ENCODE results near the gene NRSN2.

Gene NRSN2

GRCh38 chr20:404088-404487 is 57.2 kb downstream of the NRSN2 start:
- Histone ChIP-seq H3K4me2 (ENCODE audit: low read length) (no peak overlapping the region), H3K18ac (ENCODE audit: low read length) (no peak overlapping the region), H4K12ac (ENCODE audit: low read depth, low read length) (no peak overlapping the region), H3K4ac (ENCODE audit: low read depth, low read length) (no peak overlapping the region), H2BK120ac (ENCODE audit: insufficient read depth, low read length, poor library complexity) (no peak overlapping the region), H3K27ac (ENCODE audit: low read depth, low read length) (no peak overlapping the region), H3K36me3 (ENCODE audit: control insufficient read depth in 1 of 2, insufficient read depth in 2 of 2, low read length in 2 of 2) (no peaks in the 10 kb centered on the region), H3K23ac (ENCODE audit: low read length) (no peak overlapping the region), H3K79me2 (ENCODE audit: control insufficient read depth, insufficient read depth, low read length, poor library complexity) (peaks cover 9% of the 10 kb centered on the region), H4K91ac (ENCODE audit: low read depth, low read length) (no peak overlapping the region), H2AK5ac (ENCODE audit: low read length) (no peak overlapping the region), H3K4me1 (ENCODE audit: control insufficient read depth in 1 of 2, insufficient read depth in 2 of 2, low read length in 2 of 2) (peaks cover 7 to 10% of the 10 kb centered on the region in 2 experiments), H3K14ac (ENCODE audit: low read length) (no peak overlapping the region), H3K4me3 (ENCODE audit: low read depth, low read length) (no peak overlapping the region), H3K27me3 (ENCODE audit: insufficient read depth, low read length) (no peaks in the 10 kb centered on the region), H3K79me1 (ENCODE audit: low read length) (peaks cover 11% of the 10 kb centered on the region), H3K9me3 (ENCODE audit: insufficient read depth, low read depth, low read length) (no peaks in the 10 kb centered on the region), H2AFZ (ENCODE audit: insufficient read depth, low read length, poor library complexity) (no peak overlapping the region), H4K8ac (ENCODE audit: low read depth, low read length) (no peak overlapping the region), H2BK12ac (ENCODE audit: low read length) (no peak overlapping the region), H2BK5ac (ENCODE audit: low read depth, low read length, poor library complexity) (no peak overlapping the region), H3K9ac (ENCODE audit: low read length) (no peak overlapping the region)
- no peak for DNase-seq
- WGBS (ENCODE audit: extremely low coverage, insufficient coverage, insufficient read length): no CpG with 5 or more reads among the region's 4 CpGs

Measured in trophoblast cell (in vitro differentiated cells and primary cell).